OCI-LY7 (cell line): ENCODE measurements around the gene ZNF536. TPM values are rescaled to one million over a fixed set of nuclear protein-coding genes. Genes with fewer than 3 reads are reported as not detected.

Source experiments
- BruUV-seq: library from RNA; stranded (reverse); fragments of 400-500 nt; replicated peaks from 2 replicates; lab custom pipeline; 2021; lab: Mats Ljungman, UMichigan
- CTCF ChIA-PET: fragments of 300-600 bp; sonication (Branson Sonifier 250); formaldehyde crosslinking; loops from one replicate; lab custom pipeline; 2022; ENCODE audit warnings: antibody characterized with exemption; ENCODE audit not compliant: unreplicated experiment; lab: Charles Lee
- POLR2A ChIA-PET: fragments of 300-600 bp; sonication (Branson Sonifier 250); formaldehyde crosslinking; loops from one replicate; lab custom pipeline; 2022; ENCODE audit warnings: antibody characterized with exemption; lab: Charles Lee
- DNase-seq: peaks from one replicate; pipeline ENCODE4 v3.0.0-alpha.2; 2015; ENCODE audit warnings: low spot score
- H2AFZ ChIP-seq: fragments of 200-600 bp; sonication (generic), shearing (Covaris generic); 2 replicates; pipeline ENCODE4 v1.6.1; 2014; ENCODE audit warnings: mild to moderate bottlenecking, antibody characterized with exemption, low read length, moderate library complexity
- H3K27ac ChIP-seq: fragments of 200-600 bp; sonication (generic); 2 replicates; pipeline ENCODE4 v1.5.1; 2014; ENCODE audit warnings: mixed run types, low read depth, mild to moderate bottlenecking, moderate library complexity, low read length, inconsistent platforms; ENCODE audit not compliant: poor library complexity, severe bottlenecking
- H3K36me3 ChIP-seq: fragments of 200-600 bp; sonication (generic); 2 replicates; pipeline ENCODE4 v1.6.1; 2014; ENCODE audit warnings: mild to moderate bottlenecking, antibody characterized with exemption, low read length, moderate library complexity, mixed read lengths; ENCODE audit not compliant: insufficient read depth
- H3K4me1 ChIP-seq: fragments of 200-600 bp; sonication (generic); 2 replicates; pipeline ENCODE4 v1.5.1; 2014; ENCODE audit warnings: mild to moderate bottlenecking, low read length; ENCODE audit not compliant: insufficient read depth, poor library complexity, severe bottlenecking
- H3K4me2 ChIP-seq: fragments of 200-600 bp; sonication (generic); 2 replicates; pipeline ENCODE4 v1.6.1; 2014; ENCODE audit warnings: mild to moderate bottlenecking, low read length
- H3K4me3 ChIP-seq: fragments of 200-600 bp; sonication (generic); 2 replicates; pipeline ENCODE4 v1.5.1; 2014; ENCODE audit warnings: mild to moderate bottlenecking, low read depth, low read length; ENCODE audit not compliant: poor library complexity, severe bottlenecking
- H3K79me2 ChIP-seq: fragments of 200-600 bp; sonication (generic); 2 replicates; pipeline ENCODE4 v1.6.1; 2016; ENCODE audit warnings: low read depth, mild to moderate bottlenecking, low read length, moderate library complexity, mixed read lengths; ENCODE audit not compliant: insufficient read depth
- H3K9me2 ChIP-seq: fragments of 200-600 bp; sonication (generic); 2 replicates; pipeline ENCODE4 v1.6.1; 2016; ENCODE audit warnings: mild to moderate bottlenecking, low read length, mixed read lengths; ENCODE audit not compliant: insufficient read depth
- H3K9me3 ChIP-seq: fragments of 200-600 bp; sonication (generic); 2 replicates; pipeline ENCODE4 v1.6.1; 2014; ENCODE audit warnings: mild to moderate bottlenecking, mixed run types, low read length, mixed read lengths
- H4K20me1 ChIP-seq: fragments of 200-600 bp; sonication (generic); 2 replicates; pipeline ENCODE4 v1.6.1; 2014; ENCODE audit warnings: mild to moderate bottlenecking, antibody characterized with exemption, low read length, moderate library complexity, mixed read lengths; ENCODE audit not compliant: insufficient read depth
- EZH2phosphoT487 ChIP-seq: fragments of 200-600 bp; sonication (generic); IDR thresholded peaks from 2 replicates; pipeline ENCODE4 v1.6.1; 2018; ENCODE audit warnings: low read depth, borderline replicate concordance, mild to moderate bottlenecking, mixed run types, antibody characterized with exemption, low read length, moderate library complexity, mixed read lengths
- intact Hi-C: fragments of 100-400 bp; cut with micrococcal nuclease; formaldehyde crosslinking; loops from one replicate; pipeline ENCODE4 v1.10.0; 2022; ENCODE audit not compliant: unreplicated experiment
- total RNA-seq, 2 experiments: library from RNA; depleted of rRNA in 1 of 2; stranded (reverse); fragments of >200 nt in 1 of 2; shearing (Covaris generic) in 1 of 2; gene quantifications; 2 replicates each; pipeline ENCODE4 v1.2.3, GENCODE V29; 2014 to 2022
- TF ChIP-seq, protein P1 (sequence below): fragments of 200-600 bp; sonication (generic); conservative IDR thresholded peaks from 2 replicates; pipeline ENCODE4 v1.5.1; 2014; ENCODE audit warnings: mild to moderate bottlenecking, antibody characterized with exemption, low read length, moderate library complexity, mixed read lengths

Gene ZNF536
- total RNA-seq, 2 experiments from 2014 or later, result 0.06 to 0.30 TPM

DNA sequence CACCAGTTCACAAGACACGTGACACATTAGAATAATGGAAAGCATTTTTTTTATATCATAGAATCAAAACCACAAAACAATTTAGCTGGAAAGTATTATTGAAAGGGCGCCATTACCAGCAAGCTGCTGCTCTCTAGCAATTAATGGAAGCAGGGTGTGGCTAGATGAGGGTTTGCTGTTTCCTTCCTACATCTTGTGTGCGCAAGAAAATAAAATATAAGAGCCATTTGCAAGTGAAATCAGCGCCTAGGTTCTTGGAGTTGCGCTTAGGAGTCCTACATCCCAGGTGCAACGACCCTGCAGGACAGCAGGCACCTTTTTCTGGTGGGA is 140.9 kb downstream of the ZNF536 start:
- BruUV-seq, result no TSS peak

DNA sequence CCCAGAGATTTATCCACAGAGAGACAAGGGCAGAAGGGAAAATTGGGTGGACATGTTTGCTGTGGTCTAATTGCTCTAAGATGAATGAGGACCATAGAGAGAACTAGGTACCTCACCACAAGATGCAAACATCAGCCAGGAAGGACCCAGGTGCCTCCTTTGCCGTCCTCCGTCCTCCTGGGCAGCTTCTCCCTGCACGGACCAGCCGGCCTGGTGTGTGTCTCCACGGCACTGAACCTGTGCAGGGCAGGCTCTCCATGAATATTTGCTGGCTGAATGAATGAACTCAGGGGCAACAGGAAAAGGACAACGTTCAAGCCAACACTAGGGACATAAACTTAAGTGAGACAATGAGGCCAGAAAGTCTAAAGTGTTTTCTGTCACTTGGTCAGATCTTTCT is 143.9 kb downstream of the ZNF536 start:
- no peak overlapping the region for H3K4me2 ChIP-seq
- H2AFZ ChIP-seq, result no peak overlapping the region
- H3K4me1 ChIP-seq, result no peaks in the 10 kb centered on the region
- intact Hi-C loops, result no loop called here
- ChIA-PET POLR2A (no interaction called here), CTCF (no interaction called here)
- H3K4me3 ChIP-seq, result no peak overlapping the region
- H3K9me2 ChIP-seq, result no peaks in the 10 kb centered on the region
- BruUV-seq, result no TSS peak
- H3K9me3 ChIP-seq, result no peaks in the 10 kb centered on the region
- no peaks in the 10 kb centered on the region for H4K20me1 ChIP-seq
- no peaks in the 10 kb centered on the region for H3K36me3 ChIP-seq
- no peak overlapping the region for H3K27ac ChIP-seq
- no peak for TF ChIP-seq EZH2phosphoT487
- TF ChIP-seq, protein P1, sequence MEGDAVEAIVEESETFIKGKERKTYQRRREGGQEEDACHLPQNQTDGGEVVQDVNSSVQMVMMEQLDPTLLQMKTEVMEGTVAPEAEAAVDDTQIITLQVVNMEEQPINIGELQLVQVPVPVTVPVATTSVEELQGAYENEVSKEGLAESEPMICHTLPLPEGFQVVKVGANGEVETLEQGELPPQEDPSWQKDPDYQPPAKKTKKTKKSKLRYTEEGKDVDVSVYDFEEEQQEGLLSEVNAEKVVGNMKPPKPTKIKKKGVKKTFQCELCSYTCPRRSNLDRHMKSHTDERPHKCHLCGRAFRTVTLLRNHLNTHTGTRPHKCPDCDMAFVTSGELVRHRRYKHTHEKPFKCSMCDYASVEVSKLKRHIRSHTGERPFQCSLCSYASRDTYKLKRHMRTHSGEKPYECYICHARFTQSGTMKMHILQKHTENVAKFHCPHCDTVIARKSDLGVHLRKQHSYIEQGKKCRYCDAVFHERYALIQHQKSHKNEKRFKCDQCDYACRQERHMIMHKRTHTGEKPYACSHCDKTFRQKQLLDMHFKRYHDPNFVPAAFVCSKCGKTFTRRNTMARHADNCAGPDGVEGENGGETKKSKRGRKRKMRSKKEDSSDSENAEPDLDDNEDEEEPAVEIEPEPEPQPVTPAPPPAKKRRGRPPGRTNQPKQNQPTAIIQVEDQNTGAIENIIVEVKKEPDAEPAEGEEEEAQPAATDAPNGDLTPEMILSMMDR, result no peak
- no peak for DNase-seq
- no peaks in the 10 kb centered on the region for H3K79me2 ChIP-seq

More for the DNA sequence above, 140.9 kb downstream of the ZNF536 start:
- Histone ChIP-seq H4K20me1 (no peaks in the 10 kb centered on the region), H3K79me2 (no peaks in the 10 kb centered on the region), H3K4me1 (no peaks in the 10 kb centered on the region), H2AFZ (no peak overlapping the region), H3K4me3 (no peak overlapping the region), H3K4me2 (no peak overlapping the region), H3K9me3 (no peaks in the 10 kb centered on the region), H3K36me3 (no peaks in the 10 kb centered on the region), H3K9me2 (no peaks in the 10 kb centered on the region), H3K27ac (no peak overlapping the region)
- intact Hi-C loops, result no loop called here
- TF ChIP-seq, protein P1, result no peak
- no peak for TF ChIP-seq EZH2phosphoT487
- CTCF ChIA-PET, result no interaction called here
- POLR2A ChIA-PET, result no interaction called here
- DNase-seq, result no peak

DNA sequence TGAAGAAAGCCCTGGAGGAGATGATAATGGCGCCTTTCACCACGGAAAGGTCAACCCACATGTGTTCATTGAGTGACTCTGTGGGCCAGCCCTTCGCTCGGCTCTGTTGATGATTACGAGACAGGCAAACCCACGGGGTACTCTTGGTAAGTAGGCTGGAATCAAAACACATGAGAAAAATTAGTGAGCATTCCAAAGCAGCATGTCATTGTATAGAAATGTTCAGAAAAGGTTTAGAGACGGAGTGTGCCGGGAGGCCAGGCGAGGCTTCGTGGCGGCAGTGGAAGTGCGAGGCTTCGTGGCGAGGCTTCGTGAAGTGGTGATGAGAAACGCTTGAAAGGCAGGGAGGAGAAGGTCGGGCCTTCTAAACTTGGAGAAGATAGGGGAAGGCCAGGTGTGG is 144.3 kb downstream of the ZNF536 start:
- Histone ChIP-seq H3K9me3 (no peaks in the 10 kb centered on the region), H3K36me3 (no peaks in the 10 kb centered on the region), H3K79me2 (no peaks in the 10 kb centered on the region), H3K4me3 (no peak overlapping the region), H3K27ac (no peak overlapping the region), H2AFZ (no peak overlapping the region), H3K4me2 (no peak overlapping the region), H3K9me2 (no peaks in the 10 kb centered on the region), H3K4me1 (no peaks in the 10 kb centered on the region), H4K20me1 (no peaks in the 10 kb centered on the region)
- DNase-seq, result no peak
- ChIA-PET CTCF (no interaction called here), POLR2A (no interaction called here)
- intact Hi-C loops, result no loop called here
- TF ChIP-seq EZH2phosphoT487, result no peak
- TF ChIP-seq, protein P1, result no peak
- no TSS peak for BruUV-seq
